Lung (tissue), 12 donors: Measurements from ENCODE around the gene SH3GLB1. TPM values are rescaled to one million over a fixed set of nuclear protein-coding genes. Genes with fewer than 3 reads are reported as not detected.

Experiments used
- ATAC-seq: fragments of 200-7000 bp; cut with Tn5 transposase; one replicate; pipeline ENCODE4 v1.9.1; 2020; ENCODE audit warnings: moderate number of reproducible peaks; ENCODE audit not compliant: insufficient read depth, low FRiP score
- DNase-seq, 3 donors: peaks; one replicate each; pipeline ENCODE4 v3.0.0-alpha.2; 2013 to 2017
- H3K27ac ChIP-seq, 2 donors: one replicate each; pipeline ENCODE4 v1.5.1; 2013; ENCODE audit warnings: mild to moderate bottlenecking in 2 of 2, moderate library complexity in 2 of 2, control low read depth in 1 of 2, inconsistent platforms in 1 of 2, low read depth in 1 of 2, low read length in 1 of 2
- H3K27me3 ChIP-seq, 3 donors: one replicate each; pipeline ENCODE4 v1.5.1; 2013; ENCODE audit warnings: low read length in 2 of 3; ENCODE audit not compliant: control insufficient read depth in 3 of 3, insufficient read depth in 3 of 3
- H3K36me3 ChIP-seq, 4 donors: one replicate each; pipeline ENCODE4 v1.5.1; 2013; ENCODE audit warnings: low read length in 4 of 4, mild to moderate bottlenecking in 1 of 4, moderate library complexity in 1 of 4; ENCODE audit not compliant: control insufficient read depth in 4 of 4, insufficient read depth in 4 of 4
- H3K4me1 ChIP-seq, 5 donors: one replicate each; pipeline ENCODE4 v1.5.1; 2013; ENCODE audit warnings: low read length in 5 of 5, mild to moderate bottlenecking in 2 of 5, moderate library complexity in 1 of 5; ENCODE audit not compliant: control insufficient read depth in 5 of 5, insufficient read depth in 5 of 5
- H3K4me3 ChIP-seq: one replicate; pipeline ENCODE4 v1.5.1; 2013; ENCODE audit warnings: mild to moderate bottlenecking, control low read depth, moderate library complexity
- H3K9ac ChIP-seq, 2 donors: one replicate each; pipeline ENCODE4 v1.5.1; 2013; ENCODE audit warnings: low read length in 2 of 2, control low read depth in 1 of 2; ENCODE audit not compliant: insufficient read depth in 1 of 2
- H3K9me3 ChIP-seq, 4 donors: one replicate each; pipeline ENCODE4 v1.5.1; 2013; ENCODE audit warnings: low read length in 3 of 4, mild to moderate bottlenecking in 1 of 4, moderate library complexity in 1 of 4; ENCODE audit not compliant: control insufficient read depth in 4 of 4, insufficient read depth in 3 of 4
- CTCF ChIP-seq: IDR thresholded peaks from 2 replicates; pipeline ENCODE4 v1.5.1; 2012; ENCODE audit warnings: mild to moderate bottlenecking; ENCODE audit errors: control extremely low read depth, extremely low read depth
- polyA plus RNA-seq, 2 donors: library from polyadenylated mRNA; stranded (reverse); fragments of 200-250 nt; gene quantifications; one replicate each; pipeline ENCODE4 v1.2.1, GENCODE V29; 2013
- total RNA-seq, 2 donors: library from RNA; depleted of rRNA in 1 of 2; stranded (reverse); fragments of >200 nt in 1 of 2; gene quantifications; one replicate each; pipeline ENCODE4 v1.2.1, GENCODE V29; 2014 to 2021
- donor health status: control.
- donor health status: control.
- donor health status: Bipolar disorder and iron deficiency.
- donor health status: healthy.
- donor health status: DM: yes; HTN: yes; CAD: no.

Gene SH3GLB1
- total and polyA plus RNA-seq, 4 donors = 26.9 to 81.0 (median 69.5) TPM

- Histone ChIP-seq H3K9ac (no peak overlapping the region), H3K27ac (no peak overlapping the region), H3K27me3 (no peaks in the 10 kb centered on the region), H3K36me3 (no peaks in the 10 kb centered on the region), H3K4me3 (no peak overlapping the region), H3K9me3 (no peaks in the 10 kb centered on the region), H3K4me1 (peaks cover 3 to 16% (median 8%) of the 10 kb centered on the region in 5 donors)
- ATAC-seq = no peak
- DNase-seq = no peak
- TF ChIP-seq CTCF = no peak
Observed at GRCh38 chr1:86795316-86795715, 90.9 kb downstream of the SH3GLB1 start.

Other genes starting within 250 kb of the SH3GLB1 start
- under 1 TPM in 1 of 2 donors, not detected in 1; 0.15 TPM for gene CLCA1, start 235.6 kb upstream of the SH3GLB1 start, total RNA-seq
- gene CLCA1, start 235.6 kb upstream of the SH3GLB1 start, polyA plus RNA-seq = under 1 TPM in 1 of 2 donors, not detected in 1; 0.12 TPM
- under 1 TPM; 0.09 to 0.11 TPM for gene CLCA4, start 157.5 kb upstream of the SH3GLB1 start, total RNA-seq
- under 1 TPM; 0.16 to 0.20 TPM for gene CLCA4, start 157.5 kb upstream of the SH3GLB1 start, polyA plus RNA-seq
- gene SELENOF, start 209.6 kb downstream of the SH3GLB1 start, total RNA-seq = 100 to 1,000 TPM; 227 to 240 TPM
- 100 to 1,000 TPM; 132 to 188 TPM for gene SELENOF, start 209.6 kb downstream of the SH3GLB1 start, polyA plus RNA-seq
- 10 to 100 TPM; 21.3 to 45.3 TPM for gene HS2ST1, start 210.1 kb downstream of the SH3GLB1 start, total RNA-seq
- gene HS2ST1, start 210.1 kb downstream of the SH3GLB1 start, polyA plus RNA-seq = 10 to 100 TPM in 1 of 2 donors, 1 to 10 TPM in 1; 4.1 to 11.4 TPM